Ishikawa (cell line): ENCODE data around the gene MNT.

Experiments used
- CEBPB ChIP-seq: IDR thresholded peaks from 2 replicates; pipeline ENCODE4 v1.6.1; 2012
- CREB1 ChIP-seq: IDR thresholded peaks from 2 replicates; pipeline ENCODE4 v1.6.1; 2012; ENCODE audit warnings: low read depth
- EGR1 ChIP-seq: IDR thresholded peaks from 2 replicates; pipeline ENCODE4 v1.6.1; 2012
- EP300 ChIP-seq: IDR thresholded peaks from 2 replicates; pipeline ENCODE4 v1.6.1; 2012; ENCODE audit warnings: borderline replicate concordance
- FOXM1 ChIP-seq: IDR thresholded peaks from 2 replicates; pipeline ENCODE4 v1.6.1; 2012; ENCODE audit warnings: low read depth, borderline replicate concordance
- NFIC ChIP-seq: IDR thresholded peaks from 2 replicates; pipeline ENCODE4 v1.6.1; 2012
- RAD21 ChIP-seq: IDR thresholded peaks from 2 replicates; pipeline ENCODE4 v1.6.1; 2012; ENCODE audit warnings: low read depth
- TAF1 ChIP-seq: IDR thresholded peaks from 2 replicates; pipeline ENCODE4 v1.6.1; 2012; ENCODE audit warnings: low read depth, mild to moderate bottlenecking
- TCF12 ChIP-seq: IDR thresholded peaks from 2 replicates; pipeline ENCODE4 v1.6.1; 2012; ENCODE audit warnings: low read depth
- TEAD4 ChIP-seq: IDR thresholded peaks from 2 replicates; pipeline ENCODE4 v1.6.1; 2012
- YY1 ChIP-seq: IDR thresholded peaks from 2 replicates; pipeline ENCODE4 v1.6.1; 2012; ENCODE audit warnings: low read depth
- ZBTB7A ChIP-seq: IDR thresholded peaks from 2 replicates; pipeline ENCODE4 v1.6.1; 2012; ENCODE audit warnings: low read depth
- TF ChIP-seq, protein P1 (sequence below): IDR thresholded peaks from 2 replicates; pipeline ENCODE4 v1.6.1; 2012; ENCODE audit warnings: low read depth, mild to moderate bottlenecking
- TF ChIP-seq, protein P2 (sequence below): IDR thresholded peaks from 2 replicates; pipeline ENCODE4 v1.6.1; 2012
- TF ChIP-seq, protein P3 (sequence below): IDR thresholded peaks from 2 replicates; pipeline ENCODE4 v1.6.1; 2012

The MNT gene

DNA sequence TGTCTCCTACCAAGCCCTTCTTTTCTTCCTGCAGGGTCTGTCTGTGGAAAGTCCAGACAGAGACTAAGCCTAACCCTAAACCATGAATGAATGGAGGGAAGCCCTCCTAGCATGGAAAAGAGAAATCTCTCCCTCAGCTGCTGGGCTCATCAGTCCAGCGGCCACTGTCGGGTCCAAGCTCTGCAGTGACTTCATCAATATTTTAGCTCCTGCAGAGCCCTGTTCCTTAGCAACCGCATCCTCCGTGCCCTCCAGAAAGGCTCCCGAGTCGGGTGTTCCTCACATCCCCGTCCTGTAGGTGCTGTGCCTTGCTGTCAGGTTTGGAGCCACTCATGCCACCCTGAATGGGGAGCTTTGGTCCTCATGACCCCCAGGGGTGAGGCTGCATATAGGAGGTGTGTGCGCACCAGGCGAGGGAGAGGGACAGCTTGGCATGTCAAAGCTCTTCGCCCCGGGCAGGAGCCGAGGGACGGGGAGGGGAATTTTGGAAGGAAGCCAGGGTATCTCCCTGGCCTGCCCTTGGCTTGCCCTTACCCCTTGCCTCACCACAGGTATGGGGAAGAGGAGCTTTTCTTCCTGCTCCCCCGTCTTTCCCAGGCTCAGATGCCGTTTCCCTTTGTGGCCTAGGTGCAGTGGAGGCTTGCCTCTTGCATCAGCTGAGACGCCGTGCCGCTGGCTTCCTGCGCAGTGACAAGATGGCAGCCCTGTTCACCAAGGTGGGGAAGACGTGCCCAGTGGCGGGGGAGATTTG is 39.7 kb downstream of the MNT start:
- TF ChIP-seq RAD21 (no peak), YY1 (no peak), TAF1 (no peak), CEBPB (no peak), ZBTB7A (no peak), FOXM1 (no peak), CREB1 (no peak), NFIC (no peak), TEAD4 (no peak), TCF12 (no peak), EGR1 (no peak), EP300 (no peak)
- TF ChIP-seq, protein P1, sequence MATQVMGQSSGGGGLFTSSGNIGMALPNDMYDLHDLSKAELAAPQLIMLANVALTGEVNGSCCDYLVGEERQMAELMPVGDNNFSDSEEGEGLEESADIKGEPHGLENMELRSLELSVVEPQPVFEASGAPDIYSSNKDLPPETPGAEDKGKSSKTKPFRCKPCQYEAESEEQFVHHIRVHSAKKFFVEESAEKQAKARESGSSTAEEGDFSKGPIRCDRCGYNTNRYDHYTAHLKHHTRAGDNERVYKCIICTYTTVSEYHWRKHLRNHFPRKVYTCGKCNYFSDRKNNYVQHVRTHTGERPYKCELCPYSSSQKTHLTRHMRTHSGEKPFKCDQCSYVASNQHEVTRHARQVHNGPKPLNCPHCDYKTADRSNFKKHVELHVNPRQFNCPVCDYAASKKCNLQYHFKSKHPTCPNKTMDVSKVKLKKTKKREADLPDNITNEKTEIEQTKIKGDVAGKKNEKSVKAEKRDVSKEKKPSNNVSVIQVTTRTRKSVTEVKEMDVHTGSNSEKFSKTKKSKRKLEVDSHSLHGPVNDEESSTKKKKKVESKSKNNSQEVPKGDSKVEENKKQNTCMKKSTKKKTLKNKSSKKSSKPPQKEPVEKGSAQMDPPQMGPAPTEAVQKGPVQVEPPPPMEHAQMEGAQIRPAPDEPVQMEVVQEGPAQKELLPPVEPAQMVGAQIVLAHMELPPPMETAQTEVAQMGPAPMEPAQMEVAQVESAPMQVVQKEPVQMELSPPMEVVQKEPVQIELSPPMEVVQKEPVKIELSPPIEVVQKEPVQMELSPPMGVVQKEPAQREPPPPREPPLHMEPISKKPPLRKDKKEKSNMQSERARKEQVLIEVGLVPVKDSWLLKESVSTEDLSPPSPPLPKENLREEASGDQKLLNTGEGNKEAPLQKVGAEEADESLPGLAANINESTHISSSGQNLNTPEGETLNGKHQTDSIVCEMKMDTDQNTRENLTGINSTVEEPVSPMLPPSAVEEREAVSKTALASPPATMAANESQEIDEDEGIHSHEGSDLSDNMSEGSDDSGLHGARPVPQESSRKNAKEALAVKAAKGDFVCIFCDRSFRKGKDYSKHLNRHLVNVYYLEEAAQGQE: no peak
- TF ChIP-seq, protein P2, sequence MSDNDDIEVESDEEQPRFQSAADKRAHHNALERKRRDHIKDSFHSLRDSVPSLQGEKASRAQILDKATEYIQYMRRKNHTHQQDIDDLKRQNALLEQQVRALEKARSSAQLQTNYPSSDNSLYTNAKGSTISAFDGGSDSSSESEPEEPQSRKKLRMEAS: no peak
- TF ChIP-seq, protein P3, sequence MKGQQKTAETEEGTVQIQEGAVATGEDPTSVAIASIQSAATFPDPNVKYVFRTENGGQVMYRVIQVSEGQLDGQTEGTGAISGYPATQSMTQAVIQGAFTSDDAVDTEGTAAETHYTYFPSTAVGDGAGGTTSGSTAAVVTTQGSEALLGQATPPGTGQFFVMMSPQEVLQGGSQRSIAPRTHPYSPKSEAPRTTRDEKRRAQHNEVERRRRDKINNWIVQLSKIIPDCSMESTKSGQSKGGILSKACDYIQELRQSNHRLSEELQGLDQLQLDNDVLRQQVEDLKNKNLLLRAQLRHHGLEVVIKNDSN: no peak

DNA sequence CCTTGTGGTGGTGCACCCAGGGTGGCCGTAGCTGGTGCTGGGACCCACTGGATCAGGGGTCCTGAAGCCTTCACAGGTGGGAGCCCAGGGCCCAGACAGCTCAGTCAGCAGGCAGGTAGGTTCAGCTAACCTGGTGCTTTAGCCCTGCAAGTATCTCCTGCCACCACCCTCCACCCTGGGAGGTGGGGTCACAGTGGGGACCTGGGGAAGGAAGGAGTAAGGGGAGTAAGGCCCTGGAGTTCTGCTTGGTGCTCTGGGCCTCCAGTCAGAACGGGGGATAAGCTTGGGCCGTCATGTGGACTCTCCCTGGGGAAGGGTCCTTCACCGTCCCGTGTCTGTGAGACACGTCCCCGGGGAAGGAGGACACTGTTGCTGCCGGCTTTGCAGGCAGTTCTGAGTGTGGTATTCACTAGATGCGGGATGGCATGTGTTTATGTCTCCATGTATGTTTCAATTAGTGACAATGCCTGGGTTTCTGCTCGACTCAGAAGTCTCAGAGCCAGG is 42.9 kb downstream of the MNT start:
- TF ChIP-seq CEBPB: no peak
- no peak for TF ChIP-seq ZBTB7A
- no peak for TF ChIP-seq RAD21
- TF ChIP-seq, protein P2: no peak

DNA sequence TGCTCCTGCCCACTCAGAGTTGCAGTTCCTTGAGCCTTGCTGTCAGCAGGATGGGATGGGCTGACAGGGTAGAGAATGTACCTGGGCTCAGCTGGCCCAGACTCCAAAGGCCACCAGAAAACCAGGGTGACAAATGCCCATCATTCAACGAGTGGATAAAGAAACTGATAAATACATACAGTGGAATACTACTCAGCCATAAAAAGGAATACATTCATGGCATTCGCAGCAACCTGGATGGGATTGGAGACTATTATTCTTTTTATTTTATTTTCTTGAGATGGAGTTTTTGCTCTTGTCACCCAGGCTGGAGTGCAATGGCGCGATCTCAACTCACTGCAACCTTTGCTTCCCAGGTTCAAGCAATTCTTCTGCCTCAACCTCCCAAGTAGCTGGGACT is 43.6 kb downstream of the MNT start:
- TF ChIP-seq EP300 (no peak), EGR1 (no peak), FOXM1 (no peak), TCF12 (no peak), YY1 (no peak), RAD21 (no peak), CEBPB (no peak), TAF1 (no peak), TEAD4 (no peak), CREB1 (no peak)
- TF ChIP-seq, protein P3: no peak
- TF ChIP-seq, protein P1: no peak
- TF ChIP-seq, protein P2: no peak

DNA sequence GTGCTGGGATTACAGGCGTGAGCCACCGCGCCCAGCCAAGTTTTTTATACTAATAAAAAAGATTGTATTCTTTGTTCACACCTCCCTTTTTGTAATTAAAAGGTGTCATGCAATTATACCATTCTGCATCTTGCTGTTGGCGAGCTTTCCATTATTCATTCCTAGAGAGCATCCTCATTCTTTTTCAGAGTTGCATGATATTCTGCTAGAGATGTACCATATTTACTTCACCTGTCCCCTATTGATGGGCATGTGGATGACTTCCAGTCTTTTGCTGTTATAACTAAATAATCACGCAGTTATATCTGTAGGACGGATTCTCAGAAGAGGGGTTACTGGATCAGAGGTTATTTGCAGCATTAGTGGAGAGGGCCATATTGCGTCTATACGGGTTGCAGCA is 46.5 kb downstream of the MNT start:
- TF ChIP-seq TEAD4: no peak
- TF ChIP-seq EGR1: no peak
- no peak for TF ChIP-seq YY1
- TF ChIP-seq, protein P2: no peak
- TF ChIP-seq TAF1: no peak
- TF ChIP-seq CREB1: no peak
- no peak for TF ChIP-seq EP300
- TF ChIP-seq TCF12: no peak
- TF ChIP-seq ZBTB7A: no peak
- no peak for TF ChIP-seq RAD21
- TF ChIP-seq FOXM1: no peak
- TF ChIP-seq, protein P1: no peak
- TF ChIP-seq, protein P3: no peak
